HEK293T (cell line): Measurements from ENCODE around the gene NRG3.

Experiments
- ARNT ChIP-seq: fragments of 450-650 bp; IDR thresholded peaks from 2 replicates; pipeline ENCODE4 v1.6.1; 2017; ENCODE audit warnings: mild to moderate bottlenecking
- BHLHE40 ChIP-seq: fragments of 450-650 bp; IDR thresholded peaks from 2 replicates; pipeline ENCODE4 v1.6.1; 2016; ENCODE audit warnings: mild to moderate bottlenecking, moderate library complexity, borderline replicate concordance
- CTBP1 ChIP-seq: fragments of 450-650 bp; IDR thresholded peaks from 2 replicates; pipeline ENCODE4 v1.6.1; 2016; ENCODE audit warnings: borderline replicate concordance
- ELF4 ChIP-seq: fragments of 450-650 bp; IDR thresholded peaks from 2 replicates; pipeline ENCODE4 v1.6.1; 2017; ENCODE audit warnings: antibody characterized with exemption
- FOXA1 ChIP-seq: fragments of 450-650 bp; IDR thresholded peaks from 2 replicates; pipeline ENCODE4 v1.6.1; 2016; ENCODE audit warnings: mild to moderate bottlenecking
- FOXK2 ChIP-seq: fragments of 450-650 bp; IDR thresholded peaks from 2 replicates; pipeline ENCODE4 v1.6.1; 2016; ENCODE audit warnings: mild to moderate bottlenecking
- HDGF ChIP-seq: fragments of 450-650 bp; IDR thresholded peaks from 2 replicates; pipeline ENCODE4 v1.6.1; 2017; ENCODE audit warnings: antibody characterized with exemption, borderline replicate concordance
- L3MBTL2 ChIP-seq: fragments of 450-650 bp; conservative IDR thresholded peaks from 2 replicates; pipeline ENCODE4 v1.6.1; 2016; ENCODE audit warnings: mild to moderate bottlenecking
- LEF1 ChIP-seq: fragments of 450-650 bp; IDR thresholded peaks from 2 replicates; pipeline ENCODE4 v1.6.1; 2017; ENCODE audit warnings: mild to moderate bottlenecking, borderline replicate concordance
- NFRKB ChIP-seq: fragments of 450-650 bp; IDR thresholded peaks from 2 replicates; pipeline ENCODE4 v1.6.1; 2016; ENCODE audit warnings: mild to moderate bottlenecking, moderate library complexity
- SP1 ChIP-seq: fragments of 450-650 bp; IDR thresholded peaks from 2 replicates; pipeline ENCODE4 v1.6.1; 2017
- SUZ12 ChIP-seq: fragments of 450-650 bp; IDR thresholded peaks from 2 replicates; pipeline ENCODE4 v1.6.1; 2016; ENCODE audit warnings: mild to moderate bottlenecking
- TARDBP ChIP-seq: fragments of 450-650 bp; IDR thresholded peaks from 2 replicates; pipeline ENCODE4 v1.6.1; 2016
- ZNF384 ChIP-seq: fragments of 450-650 bp; IDR thresholded peaks from 2 replicates; pipeline ENCODE4 v1.6.1; 2016

DNA sequence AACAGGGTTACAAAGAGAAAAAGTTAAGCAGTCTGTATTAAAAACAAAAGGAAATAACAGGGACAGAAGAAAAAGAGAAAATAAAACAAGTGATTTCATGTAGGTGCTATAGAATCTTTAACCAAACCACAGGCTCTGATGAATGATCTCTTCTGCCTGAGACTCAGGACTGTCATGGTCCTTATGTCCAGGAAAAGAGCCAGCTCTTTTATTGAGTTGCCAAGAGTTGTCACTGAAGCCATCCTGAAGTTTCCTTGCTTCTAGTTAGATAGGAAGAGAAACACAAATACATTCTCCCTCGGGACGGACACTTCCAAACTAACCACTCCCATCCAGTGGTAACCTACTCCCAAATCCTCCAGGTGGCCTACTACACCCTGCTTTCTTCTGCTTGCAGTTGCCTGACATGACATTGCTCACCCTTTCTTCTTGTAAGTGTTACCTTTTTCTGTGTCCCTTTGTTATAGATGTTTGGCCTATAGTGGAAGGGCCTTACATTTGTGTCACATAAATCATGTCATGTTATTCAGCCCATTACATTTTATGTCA is 346.7 kb downstream of the NRG3 start:
- TF ChIP-seq SUZ12 (no peak), HDGF (no peak), FOXA1 (no peak), ELF4 (no peak), SP1 (no peak), BHLHE40 (no peak), TARDBP (no peak), NFRKB (no peak), FOXK2 (no peak), L3MBTL2 (no peak), ARNT (no peak), ZNF384 (no peak), CTBP1 (no peak), LEF1 (no peak)
